HEK293T (cell line): ENCODE data around the gene PI16.

Experiments
- ARNT ChIP-seq: fragments of 450-650 bp; IDR thresholded peaks from 2 replicates; pipeline ENCODE4 v1.6.1; 2017; ENCODE audit warnings: mild to moderate bottlenecking
- BHLHE40 ChIP-seq: fragments of 450-650 bp; IDR thresholded peaks from 2 replicates; pipeline ENCODE4 v1.6.1; 2016; ENCODE audit warnings: mild to moderate bottlenecking, moderate library complexity, borderline replicate concordance
- ELF4 ChIP-seq: fragments of 450-650 bp; IDR thresholded peaks from 2 replicates; pipeline ENCODE4 v1.6.1; 2017; ENCODE audit warnings: antibody characterized with exemption
- FOXA1 ChIP-seq: fragments of 450-650 bp; IDR thresholded peaks from 2 replicates; pipeline ENCODE4 v1.6.1; 2016; ENCODE audit warnings: mild to moderate bottlenecking
- FOXK2 ChIP-seq: fragments of 450-650 bp; IDR thresholded peaks from 2 replicates; pipeline ENCODE4 v1.6.1; 2016; ENCODE audit warnings: mild to moderate bottlenecking
- FOXM1 ChIP-seq: fragments of 450-650 bp; IDR thresholded peaks from 2 replicates; pipeline ENCODE4 v1.6.1; 2017; ENCODE audit warnings: mild to moderate bottlenecking, borderline replicate concordance
- L3MBTL2 ChIP-seq: fragments of 450-650 bp; conservative IDR thresholded peaks from 2 replicates; pipeline ENCODE4 v1.6.1; 2016; ENCODE audit warnings: mild to moderate bottlenecking
- LEF1 ChIP-seq: fragments of 450-650 bp; IDR thresholded peaks from 2 replicates; pipeline ENCODE4 v1.6.1; 2017; ENCODE audit warnings: mild to moderate bottlenecking, borderline replicate concordance
- SP1 ChIP-seq: fragments of 450-650 bp; IDR thresholded peaks from 2 replicates; pipeline ENCODE4 v1.6.1; 2017
- TARDBP ChIP-seq: fragments of 450-650 bp; IDR thresholded peaks from 2 replicates; pipeline ENCODE4 v1.6.1; 2016
- ZNF384 ChIP-seq: fragments of 450-650 bp; IDR thresholded peaks from 2 replicates; pipeline ENCODE4 v1.6.1; 2016

DNA sequence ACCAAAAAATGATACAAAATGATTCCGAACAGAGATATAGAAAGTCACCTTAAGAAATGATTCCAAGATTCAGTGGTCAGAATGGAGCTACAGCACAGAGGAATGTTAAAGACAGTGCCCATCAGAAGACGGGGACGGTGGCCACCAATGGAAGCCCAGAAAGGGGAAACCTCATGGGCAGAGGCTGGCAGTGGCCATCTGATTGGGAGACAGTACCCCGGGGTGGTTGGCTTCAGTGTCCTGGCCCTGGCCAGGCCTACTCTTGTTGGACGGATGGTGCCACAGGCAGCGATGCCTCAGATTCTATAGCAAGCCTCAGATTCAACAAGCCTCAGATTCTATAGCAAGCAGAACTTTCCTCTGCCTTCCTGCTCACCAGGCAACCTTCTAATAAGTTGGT lies 16.6 kb upstream of the PI16 start:
- TF ChIP-seq ELF4, result no peak
- no peak for TF ChIP-seq FOXM1
- TF ChIP-seq FOXK2, result no peak
- TF ChIP-seq LEF1, result no peak
- TF ChIP-seq FOXA1, result no peak
- no peak for TF ChIP-seq BHLHE40
- TF ChIP-seq TARDBP, result no peak
- TF ChIP-seq SP1, result no peak
- no peak for TF ChIP-seq ZNF384
- no peak for TF ChIP-seq ARNT
- no peak for TF ChIP-seq L3MBTL2
